Right lobe of liver (tissue), 6 donors: ENCODE results near the gene NPTX1. TPM values are rescaled to one million over a fixed set of nuclear protein-coding genes. Genes with fewer than 3 reads are reported as not detected.
A peak's percentile ranks its signal among the peaks of the same experiment; 100 is the strongest.

Source experiments
- ATAC-seq, 4 donors: fragments of 200-7000 bp; cut with Tn5 transposase; one replicate each; pipeline ENCODE4 v1.9.1; 2020; ENCODE audit warnings: mild to moderate bottlenecking in 4 of 4, moderate library complexity in 4 of 4
- DNase-seq, 3 donors: peaks; one replicate each; pipeline ENCODE4 v3.0.0-alpha.2; 2020
- H3K27ac ChIP-seq, 3 donors: fragments of 200-600 bp; one replicate each; pipeline ENCODE4 v1.8.0; 2022
- H3K27me3 ChIP-seq, 2 donors: fragments of 200-600 bp; one replicate each; pipeline ENCODE4 v1.8.0; 2022
- H3K36me3 ChIP-seq, 4 donors: fragments of 200-600 bp; sonication (generic) in 1 of 4; one replicate each; pipeline versions ENCODE4 v1.5.1 to v1.8.0; 2017 to 2022; ENCODE audit warnings: control low read depth in 1 of 4
- H3K4me1 ChIP-seq, 4 donors: fragments of 200-600 bp; sonication (generic) in 1 of 4; one replicate each; pipeline versions ENCODE4 v1.5.1 to v1.8.0; 2017 to 2022; ENCODE audit warnings: control low read depth in 1 of 4
- H3K4me3 ChIP-seq, 3 donors: fragments of 200-600 bp; one replicate each; pipeline ENCODE4 v1.8.0; 2022
- H3K9me3 ChIP-seq, 4 donors: fragments of 200-600 bp; sonication (generic) in 1 of 4; one replicate each; pipeline versions ENCODE4 v1.5.1 to v1.8.0; 2017 to 2022; ENCODE audit warnings: control low read depth in 1 of 4
- POLR2A ChIP-seq: fragments of 450-650 bp; IDR thresholded peaks from one replicate; pipeline ENCODE4 v1.6.1; 2017; ENCODE audit warnings: antibody characterized with exemption, mild to moderate bottlenecking
- WGBS: methylation state at CpG from one replicate; pipeline ENCODE4 v1.1.6; 2018; ENCODE audit warnings: low coverage, low lambda C conversion rate; ENCODE audit not compliant: insufficient coverage; ENCODE audit errors: missing lambda C conversion rate; 5-methylcytosine and 5-hydroxymethylcytosine counted together
- intact Hi-C, 2 donors: fragments of 100-400 bp; cut with DNase I; formaldehyde crosslinking; loops; one replicate each; pipeline versions ENCODE4 v1.11.2 to v1.14.1; 2022
- total RNA-seq, 6 experiments: library from RNA; depleted of rRNA in 2 of 6; stranded (reverse); fragments of >200 nt in 2 of 6; fragmentation: NEBNext Ultra II Directional in 3 of 6; extraction: Animal tissue kit (Norgen Biotek cat#: 25700) in 3 of 6; gene quantifications; one replicate each; pipeline versions ENCODE4 v1.1.0 to v1.2.4, GENCODE V29; 2016 to 2023
- TF ChIP-seq, protein P1 (sequence below), 4 donors: fragments of 200-600 bp in 3 of 4; fragments of 450-650 bp in 1 of 4; IDR thresholded peaks; one replicate each; pipeline versions ENCODE4 v1.5.1 to v1.8.0; 2016 to 2022; ENCODE audit warnings: antibody characterized with exemption in 4 of 4, mild to moderate bottlenecking in 2 of 4
- donor health status: DM: no; HTN: yes; CAD: no.
- donor health status: DM: no; HTN: no; CAD: no.
- donor health status: DM: no; HTN: no; CAD: no.
- donor health status: DM: no; HTN: yes; CAD: no.
- donor health status: DM: no; HTN: yes; CAD: no.

The NPTX1 gene
- total RNA-seq, 6 experiments from 2014 or later: 0.06 TPM; not detected in 5

DNA sequence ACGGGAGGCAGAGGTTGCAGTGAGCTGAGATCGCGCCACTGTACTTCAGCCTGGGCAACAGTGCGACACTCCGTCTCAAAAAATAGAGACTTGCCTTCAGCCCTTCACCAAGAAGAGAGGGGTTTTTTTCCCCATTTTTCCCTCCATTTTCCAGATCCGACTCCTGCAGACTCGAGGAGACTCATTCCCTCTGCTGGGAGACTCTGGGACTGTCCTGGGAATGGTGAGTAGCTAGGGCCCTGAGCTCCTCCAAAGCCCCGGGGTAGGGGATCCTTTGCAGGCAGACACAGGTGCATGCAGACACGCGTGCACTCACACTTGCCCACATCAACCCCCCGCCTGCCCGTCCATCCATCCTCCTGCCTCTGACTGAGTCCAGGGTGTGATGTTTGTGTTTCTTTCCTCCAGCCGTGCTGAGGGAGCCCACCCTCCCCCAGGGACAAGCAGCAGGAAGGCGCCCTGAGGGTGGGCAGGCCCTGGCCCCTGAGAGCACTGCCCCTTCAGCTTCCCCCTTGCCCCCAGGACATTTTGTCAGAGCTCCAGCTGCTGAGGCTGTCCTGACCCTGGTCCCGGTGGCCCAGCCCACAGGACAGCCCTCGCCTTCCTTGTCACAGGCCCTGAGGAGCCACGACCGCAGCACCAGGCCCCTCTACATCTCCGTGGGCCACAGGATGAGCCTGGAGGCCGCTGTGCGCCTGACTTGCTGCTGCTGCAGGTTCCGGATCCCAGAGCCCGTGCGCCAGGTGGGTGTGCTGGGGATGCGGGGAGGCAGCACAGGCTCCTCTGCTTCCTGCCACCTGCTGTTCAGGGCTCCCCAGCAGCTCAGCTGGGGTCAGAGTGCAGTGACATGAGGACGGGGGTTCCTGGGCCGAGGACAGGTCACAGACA, 51.3 kb downstream of the NPTX1 start:
- H3K9me3 ChIP-seq: no peaks in the 10 kb centered on the region
- H3K27me3 ChIP-seq: no peaks in the 10 kb centered on the region
- DNase-seq (no peak), ATAC-seq (no peak)
- no peak for TF ChIP-seq POLR2A
- TF ChIP-seq, protein P1, sequence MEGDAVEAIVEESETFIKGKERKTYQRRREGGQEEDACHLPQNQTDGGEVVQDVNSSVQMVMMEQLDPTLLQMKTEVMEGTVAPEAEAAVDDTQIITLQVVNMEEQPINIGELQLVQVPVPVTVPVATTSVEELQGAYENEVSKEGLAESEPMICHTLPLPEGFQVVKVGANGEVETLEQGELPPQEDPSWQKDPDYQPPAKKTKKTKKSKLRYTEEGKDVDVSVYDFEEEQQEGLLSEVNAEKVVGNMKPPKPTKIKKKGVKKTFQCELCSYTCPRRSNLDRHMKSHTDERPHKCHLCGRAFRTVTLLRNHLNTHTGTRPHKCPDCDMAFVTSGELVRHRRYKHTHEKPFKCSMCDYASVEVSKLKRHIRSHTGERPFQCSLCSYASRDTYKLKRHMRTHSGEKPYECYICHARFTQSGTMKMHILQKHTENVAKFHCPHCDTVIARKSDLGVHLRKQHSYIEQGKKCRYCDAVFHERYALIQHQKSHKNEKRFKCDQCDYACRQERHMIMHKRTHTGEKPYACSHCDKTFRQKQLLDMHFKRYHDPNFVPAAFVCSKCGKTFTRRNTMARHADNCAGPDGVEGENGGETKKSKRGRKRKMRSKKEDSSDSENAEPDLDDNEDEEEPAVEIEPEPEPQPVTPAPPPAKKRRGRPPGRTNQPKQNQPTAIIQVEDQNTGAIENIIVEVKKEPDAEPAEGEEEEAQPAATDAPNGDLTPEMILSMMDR (IDR thresholded peaks at IDR 0.05): no peak
- no peaks in the 10 kb centered on the region for H3K36me3 ChIP-seq
- WGBS: 79% methylated on average over 10 of the region's 27 CpGs
- no peak overlapping the region for H3K27ac ChIP-seq
- intact Hi-C loops: loop anchor here (5.0 to 10.0 kb wide), 2 partner anchors 150 to 557 kb away; no protein-coding TSS in a partner anchor
- H3K4me1 ChIP-seq: no peaks in the 10 kb centered on the region
- H3K4me3 ChIP-seq: no peak overlapping the region

DNA sequence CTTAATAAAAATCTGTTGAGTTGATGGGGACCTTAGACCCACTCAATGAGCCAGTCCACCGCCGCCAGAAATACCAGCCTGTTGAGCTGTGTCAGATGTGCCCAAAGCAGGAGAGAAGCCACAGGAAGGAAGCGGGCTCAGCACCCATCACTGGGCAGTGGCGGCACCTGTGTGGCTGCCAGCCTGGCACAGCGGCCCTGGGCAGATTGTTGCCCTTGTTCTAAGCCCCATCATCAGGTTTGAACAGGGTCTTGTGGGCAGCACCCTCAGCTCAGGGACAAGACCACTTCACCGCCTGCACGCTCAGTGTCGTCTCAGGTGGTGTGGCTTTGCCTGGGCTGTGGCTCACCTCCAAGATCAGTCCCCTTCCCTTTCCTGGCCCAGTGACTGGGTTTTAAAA, 52.1 kb downstream of the NPTX1 start:
- no peaks in the 10 kb centered on the region for H3K9me3 ChIP-seq
- no peaks in the 10 kb centered on the region for H3K4me1 ChIP-seq
- DNase-seq: no peak
- no peak overlapping the region for H3K27ac ChIP-seq
- intact Hi-C loops: loop anchor here in 1 of 2 donors (5.0 to 10.0 kb wide), 2 partner anchors 151 to 558 kb away; no protein-coding TSS in a partner anchor
- ATAC-seq: no peak
- WGBS: 53% methylated on average over 3 of the region's 8 CpGs
- peaks cover 0 to 2% (median 0%) of the 10 kb centered on the region in 4 donors for H3K36me3 ChIP-seq
- no peaks in the 10 kb centered on the region for H3K27me3 ChIP-seq
- no peak for TF ChIP-seq POLR2A
- TF ChIP-seq, protein P1 (IDR thresholded peaks at IDR 0.05): no peak
- no peak overlapping the region for H3K4me3 ChIP-seq

DNA sequence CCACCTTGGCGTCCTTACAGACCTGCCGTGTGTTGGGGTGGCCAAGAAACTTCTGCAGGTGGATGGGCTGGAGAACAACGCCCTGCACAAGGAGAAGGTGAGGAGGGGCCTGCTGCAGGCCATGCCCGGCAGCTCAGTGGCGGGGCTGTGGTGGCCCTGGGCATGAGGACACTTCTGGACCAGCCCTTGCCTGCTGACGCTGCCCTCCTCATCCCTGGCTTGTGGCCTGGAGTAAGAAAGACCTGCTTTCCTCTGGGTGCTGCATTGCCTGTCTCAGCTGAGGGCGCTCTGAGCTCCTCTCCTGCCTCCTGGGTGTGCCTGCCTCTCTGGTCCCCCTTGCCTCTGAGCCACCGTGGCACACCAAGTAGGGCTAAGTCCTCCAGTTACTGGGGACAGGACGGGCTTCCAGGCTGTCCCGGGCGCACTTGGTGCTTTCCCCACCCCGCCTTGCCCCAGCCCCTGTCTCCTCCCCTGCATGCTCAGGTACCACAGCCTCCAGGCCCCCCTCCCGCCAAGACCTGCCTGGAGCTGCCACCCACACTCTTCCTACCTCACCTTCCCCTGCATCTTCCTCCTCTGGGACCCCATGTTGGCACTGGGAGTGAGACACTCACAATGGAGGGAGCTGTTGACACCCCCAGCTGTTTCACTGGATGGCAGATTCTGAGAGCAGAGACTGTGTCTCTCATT, 52.7 kb downstream of the NPTX1 start:
- WGBS: no CpG with 5 or more reads among the region's 13 CpGs
- H3K9me3 ChIP-seq: no peaks in the 10 kb centered on the region
- H3K4me3 ChIP-seq: no peak overlapping the region
- no peaks in the 10 kb centered on the region for H3K27me3 ChIP-seq
- TF ChIP-seq, protein P1 (IDR thresholded peaks at IDR 0.05): no peak
- no peak for TF ChIP-seq POLR2A
- H3K27ac ChIP-seq: no peak overlapping the region
- H3K4me1 ChIP-seq: no peaks in the 10 kb centered on the region
- no peak for DNase-seq
- intact Hi-C loops: loop anchor here in 1 of 2 donors (5.0 to 10.0 kb wide), 2 partner anchors 151 to 559 kb away; no protein-coding TSS in a partner anchor
- no peak for ATAC-seq
- peaks cover 0 to 2% (median 0%) of the 10 kb centered on the region in 4 donors for H3K36me3 ChIP-seq

DNA sequence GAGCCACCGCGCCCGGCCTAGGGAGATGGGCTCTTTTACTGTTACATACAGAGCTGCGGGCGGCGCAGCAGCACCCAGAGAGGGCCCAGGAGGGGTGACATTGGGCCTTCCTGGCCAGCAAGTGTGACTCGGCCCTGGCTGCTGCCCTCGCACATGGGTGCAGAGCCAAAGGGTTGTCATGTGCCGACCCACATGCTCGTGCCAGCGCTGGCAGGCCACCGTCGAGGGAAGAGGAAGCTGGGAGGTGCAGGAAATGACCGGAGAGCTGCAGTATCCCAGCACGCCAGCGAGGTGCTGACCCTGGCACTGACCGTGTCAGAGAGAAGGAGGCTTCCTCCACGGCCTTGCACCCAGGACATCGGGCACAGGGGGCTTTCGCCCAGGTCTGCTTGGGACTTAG, 53.4 kb downstream of the NPTX1 start:
- DNase-seq (peak in 1 of 3 donors; percentile 56), ATAC-seq (peak in 3 of 4 donors; percentile 10 to 19 (median 17))
- Histone ChIP-seq H3K27ac (no peak overlapping the region), H3K36me3 (peaks cover 0 to 2% (median 0%) of the 10 kb centered on the region in 4 donors), H3K27me3 (no peaks in the 10 kb centered on the region), H3K4me1 (no peaks in the 10 kb centered on the region), H3K9me3 (no peaks in the 10 kb centered on the region), H3K4me3 (no peak overlapping the region)
- WGBS: 100% methylated on average over 3 of the region's 20 CpGs
- no peak for TF ChIP-seq POLR2A
- TF ChIP-seq, protein P1 (IDR thresholded peaks at IDR 0.05): no peak
- intact Hi-C loops: loop anchor here in 1 of 2 donors (5.0 to 10.0 kb wide), 2 partner anchors 152 to 559 kb away; no protein-coding TSS in a partner anchor
